ENCODE results near the gene APMAP. TPM values are rescaled to one million over a fixed set of nuclear protein-coding genes. Genes with fewer than 3 reads are reported as not detected.

Gene APMAP
- polyA plus RNA-seq, 1 of the 3 experiments (the other 2 are of a cell fraction): 107 TPM

GRCh38 chr20:25019381-25020155 is 27.0 kb upstream of the APMAP start:
- 76% methylated on average over 6 of the region's 16 CpGs for WGBS (ENCODE audit: low lambda C conversion rate)
- DNase-seq: no peak
- CTCF ChIA-PET: interaction anchor here (0.8 kb wide), 1 partner anchor 25 kb away, joined by 5 read pairs; no protein-coding TSS in a partner anchor

GRCh38 chr20:25018841-25019240 is 26.3 kb upstream of the APMAP start:
- ChIA-PET POLR2A (no interaction called here), CTCF (no interaction called here)
- H3F3A ChIP-seq (replicated peaks; ENCODE audit: insufficient read depth): no peaks in the 10 kb centered on the region
- no peak overlapping the region for H3K4me3 ChIP-seq (ENCODE audit: low read depth in 2 of 2, low read length in 1 of 2)
- no peak overlapping the region for H3K4me2 ChIP-seq
- no peaks in the 10 kb centered on the region for H3K9me3 ChIP-seq
- H2AFZ ChIP-seq (ENCODE audit: low read depth): no peak overlapping the region
- no peak overlapping the region for H3K27ac ChIP-seq (ENCODE audit: low read depth in 2 of 2, low read length in 1 of 2)
- no peaks in the 10 kb centered on the region for H3K9me2 ChIP-seq
- H3K9ac ChIP-seq: no peak overlapping the region
- 93% methylated on average over 6 of the region's 6 CpGs for WGBS (ENCODE audit: low lambda C conversion rate)
- no peaks in the 10 kb centered on the region for H3K27me3 ChIP-seq (ENCODE audit: insufficient read depth)
- DNase-seq: no peak
- TF ChIP-seq EP300 (IDR thresholded peaks at IDR 0.05; ENCODE audit: borderline replicate concordance in 1 of 2, low read depth in 1 of 2, low read length in 1 of 2) (no peak), YY1 (IDR thresholded peaks at IDR 0.05; ENCODE audit: low read depth) (no peak), GABPA (IDR thresholded peaks at IDR 0.05; ENCODE audit: low read depth) (no peak), ZBTB33 (IDR thresholded peaks at IDR 0.05; ENCODE audit: borderline replicate concordance, low read depth) (no peak), TEAD4 (IDR thresholded peaks at IDR 0.05; ENCODE audit: borderline replicate concordance, insufficient read depth) (no peak), MXI1 (IDR thresholded peaks at IDR 0.05; ENCODE audit: low read depth, low read length) (no peak), SIN3A (IDR thresholded peaks at IDR 0.05; ENCODE audit: borderline replicate concordance, low read depth, low read length) (no peak), PBX3 (IDR thresholded peaks at IDR 0.05) (no peak), USF2 (IDR thresholded peaks at IDR 0.05; ENCODE audit: borderline replicate concordance, low read depth, low read length) (no peak), SMC3 (IDR thresholded peaks at IDR 0.05; ENCODE audit: low read depth, low read length) (no peak), JUND (IDR thresholded peaks at IDR 0.05) (no peak), CHD2 (IDR thresholded peaks at IDR 0.05; ENCODE audit: low read length, partially characterized antibody) (no peak), USF1 (IDR thresholded peaks at IDR 0.05; ENCODE audit: borderline replicate concordance, low read depth) (no peak), RAD21 (IDR thresholded peaks at IDR 0.05; ENCODE audit: low read length) (no peak), EZH2phosphoT487 (IDR thresholded peaks at IDR 0.05; ENCODE audit: borderline replicate concordance, low read depth) (no peak)
- no peaks in the 10 kb centered on the region for H3K79me2 ChIP-seq (ENCODE audit: insufficient read depth)
- no peaks in the 10 kb centered on the region; a peak in 1 of 4 replicates for H3K4me1 ChIP-seq (ENCODE audit: control insufficient read depth in 1 of 2, insufficient read depth in 2 of 2, low read depth in 1 of 2, low read length in 1 of 2)
- H3K36me3 ChIP-seq (replicated peaks in 1 of 2; ENCODE audit: control insufficient read depth in 1 of 2, insufficient read depth in 2 of 2, low read length in 1 of 2): no peaks in the 10 kb centered on the region
- H4K20me1 ChIP-seq (ENCODE audit: insufficient read depth): no peaks in the 10 kb centered on the region

More at GRCh38 chr20:25019381-25020155, 27.0 kb upstream of the APMAP start:
- Histone ChIP-seq H3K9me2 (no peaks in the 10 kb centered on the region), H2AFZ (ENCODE audit: low read depth) (no peak overlapping the region), H3K4me2 (no peak overlapping the region), H3K4me1 (ENCODE audit: control insufficient read depth in 1 of 2, insufficient read depth in 2 of 2, low read depth in 1 of 2, low read length in 1 of 2) (no peaks in the 10 kb centered on the region), H3F3A (replicated peaks; ENCODE audit: insufficient read depth) (no peaks in the 10 kb centered on the region), H3K9me3 (no peaks in the 10 kb centered on the region), H3K9ac (no peak overlapping the region), H3K4me3 (ENCODE audit: low read depth in 2 of 2, low read length in 1 of 2) (no peak overlapping the region), H3K27ac (ENCODE audit: low read depth in 2 of 2, low read length in 1 of 2) (no peak overlapping the region), H4K20me1 (ENCODE audit: insufficient read depth) (no peaks in the 10 kb centered on the region), H3K36me3 (replicated peaks in 1 of 2; ENCODE audit: control insufficient read depth in 1 of 2, insufficient read depth in 2 of 2, low read length in 1 of 2) (no peaks in the 10 kb centered on the region), H3K27me3 (ENCODE audit: insufficient read depth) (no peaks in the 10 kb centered on the region), H3K79me2 (ENCODE audit: insufficient read depth) (no peaks in the 10 kb centered on the region)
- no peak for TF ChIP-seq CHD2 (IDR thresholded peaks at IDR 0.05; ENCODE audit: low read length, partially characterized antibody)
- POLR2A ChIA-PET: no interaction called here
